ENCODE results near the gene IFI6.

The IFI6 gene

GRCh38 chr1:27617420-27617819 lies 54.6 kb downstream of the IFI6 start:
- H3K4me3 ChIP-seq (replicated peaks; ENCODE audit: low read depth, low read length): no peak overlapping the region
- TF ChIP-seq CTCF (IDR thresholded peaks at IDR 0.05; ENCODE audit: low read length, missing control alignments): no peak
- DNase-seq (ENCODE audit: low read depth): no peak

GRCh38 chr1:27616441-27616840 lies 55.6 kb downstream of the IFI6 start:
- no peak for DNase-seq (ENCODE audit: low read depth)
- peak; percentile 27 for TF ChIP-seq CTCF (IDR thresholded peaks at IDR 0.05; ENCODE audit: low read length, missing control alignments)
- H3K4me3 ChIP-seq (replicated peaks; ENCODE audit: low read depth, low read length): no peak overlapping the region

Data from fibroblast of pulmonary artery (primary cell).